ENCODE measurements around the gene TBX15. TPM values are rescaled to one million over a fixed set of nuclear protein-coding genes. Genes with fewer than 3 reads are reported as not detected.

The TBX15 gene
- total RNA-seq, 1 experiment from 2014 or later, result 63.1 TPM

DNA sequence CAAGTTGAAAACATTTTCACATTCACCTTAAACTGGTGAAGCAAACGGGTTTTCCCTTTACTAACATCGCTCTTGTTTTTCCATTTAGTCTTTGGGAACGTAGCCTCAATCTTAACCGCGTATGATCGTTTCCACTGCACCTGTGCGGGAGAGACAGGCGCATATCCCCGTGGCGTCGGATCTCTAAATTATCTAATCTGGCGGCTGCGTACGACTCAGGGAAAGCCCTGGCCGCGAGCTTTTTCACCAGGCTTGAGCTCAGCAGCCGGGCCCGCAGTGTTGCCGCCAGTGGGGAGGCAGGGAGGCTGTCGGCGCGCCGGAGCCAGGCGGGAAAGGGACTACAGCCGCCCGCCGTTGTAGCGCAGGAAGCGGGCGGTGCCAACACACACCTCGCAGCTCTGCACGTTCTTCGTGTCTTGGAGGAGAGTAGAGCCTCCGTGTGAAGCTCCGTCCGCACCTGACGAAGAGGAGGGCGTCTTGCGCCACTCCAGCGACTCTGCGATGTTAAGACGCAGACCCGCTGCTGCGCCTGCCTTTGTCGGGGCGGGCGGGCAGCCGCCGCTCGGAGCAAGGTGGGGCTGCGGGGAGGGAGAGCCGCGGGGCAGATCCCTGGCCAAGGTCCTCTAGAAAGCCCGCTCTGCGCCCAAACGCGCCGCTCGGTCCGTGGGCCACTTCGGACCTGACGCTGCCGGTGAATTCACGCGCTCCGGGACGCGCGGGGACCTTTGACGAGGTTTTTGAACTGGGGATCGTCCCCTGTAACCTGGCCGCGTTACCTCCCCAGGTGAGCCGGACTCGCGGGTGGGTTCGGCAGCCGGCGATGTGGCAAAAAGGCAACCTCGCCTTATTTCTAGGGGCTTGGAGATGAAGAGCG, 18.5 kb upstream of the TBX15 start:
- Histone ChIP-seq H3K4me3 (no peak overlapping the region), H3K27me3 (no peaks in the 10 kb centered on the region), H3K27ac (no peak overlapping the region), H3K9me3 (replicated peaks) (no peaks in the 10 kb centered on the region), H3K4me1 (peaks cover 11% of the 10 kb centered on the region), H3K36me3 (no peaks in the 10 kb centered on the region)
- DNase-seq, result no peak

DNA sequence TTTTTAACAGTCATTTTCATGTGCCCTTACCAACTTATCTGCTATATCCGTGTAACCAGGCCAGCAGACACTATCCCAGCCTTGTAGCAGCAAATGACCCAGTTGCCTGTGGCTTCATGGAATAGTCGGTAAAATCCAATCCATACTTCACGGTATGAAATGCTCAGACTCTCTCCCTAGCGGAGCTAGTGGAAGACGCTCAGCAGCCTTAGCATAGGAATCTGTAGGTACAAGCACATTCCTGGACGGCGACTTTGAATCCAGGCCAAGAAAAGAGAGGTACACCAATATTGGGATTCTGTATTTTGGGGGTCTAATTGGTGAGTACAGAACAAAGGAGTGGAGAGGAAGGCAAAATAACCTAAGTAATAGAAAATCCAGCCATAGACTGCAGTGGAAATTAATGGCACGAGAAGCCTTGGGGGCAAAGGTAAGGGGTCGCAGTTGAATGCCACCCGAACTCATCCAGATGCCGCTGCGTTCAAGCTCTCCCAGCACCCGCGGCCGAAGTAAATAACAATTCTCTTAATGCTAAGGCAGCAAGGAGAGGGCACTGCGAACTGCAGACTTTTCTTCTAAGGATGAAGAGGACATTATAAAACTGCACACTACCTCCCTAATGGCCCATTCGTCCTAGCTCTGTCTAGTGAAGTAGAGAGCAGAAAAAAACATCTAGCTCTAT, 17.7 kb upstream of the TBX15 start:
- H3K9me3 ChIP-seq (replicated peaks), result no peaks in the 10 kb centered on the region
- no peak overlapping the region for H3K4me3 ChIP-seq
- no peaks in the 10 kb centered on the region for H3K36me3 ChIP-seq
- no peaks in the 10 kb centered on the region for H3K27me3 ChIP-seq
- no peak for DNase-seq
- H3K27ac ChIP-seq, result no peak overlapping the region
- H3K4me1 ChIP-seq, result peaks cover 11% of the 10 kb centered on the region

DNA sequence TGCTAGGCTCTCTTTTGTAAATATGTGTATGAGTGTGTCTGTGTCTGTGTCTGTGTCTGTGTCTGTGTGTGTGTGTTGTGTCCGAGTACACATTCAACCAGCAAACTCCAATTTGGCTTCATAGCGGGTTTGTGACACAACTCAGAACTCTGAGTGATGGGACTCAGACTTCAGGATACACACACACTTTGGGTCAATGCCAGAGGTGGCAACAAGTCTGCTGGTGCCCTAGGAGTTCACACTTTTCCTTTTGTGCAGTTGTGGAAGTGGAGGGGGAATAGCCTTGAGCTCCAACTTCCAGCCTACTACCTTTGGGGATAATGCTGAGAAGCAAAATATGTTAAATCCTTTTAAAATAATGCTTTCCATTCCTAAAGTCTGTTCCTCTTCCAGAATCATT, 16.6 kb upstream of the TBX15 start:
- H3K4me3 ChIP-seq, result no peak overlapping the region
- no peak overlapping the region for H3K27ac ChIP-seq
- no peak for DNase-seq
- H3K9me3 ChIP-seq (replicated peaks), result no peaks in the 10 kb centered on the region
- peaks cover 6% of the 10 kb centered on the region for H3K4me1 ChIP-seq
- H3K27me3 ChIP-seq, result no peaks in the 10 kb centered on the region
- no peaks in the 10 kb centered on the region for H3K36me3 ChIP-seq

DNA sequence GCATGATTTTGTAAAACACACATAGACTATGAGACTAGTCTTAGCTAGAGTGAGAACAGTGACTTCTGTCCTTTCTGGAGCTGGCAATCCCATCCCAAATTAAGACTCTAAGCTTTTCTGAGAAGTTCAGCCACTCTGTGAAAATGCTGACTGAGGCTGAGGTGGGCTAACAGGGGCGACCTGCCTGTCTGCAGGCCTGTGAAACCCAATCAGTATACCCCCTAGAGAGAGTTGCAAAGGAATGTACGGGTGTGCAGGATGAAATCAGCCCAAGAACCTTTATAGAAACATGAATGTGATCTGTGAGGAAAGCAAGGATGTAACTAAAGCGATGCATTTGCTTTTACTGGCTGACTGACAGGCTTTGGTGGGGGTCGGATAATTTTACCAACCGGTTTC, 16.0 kb upstream of the TBX15 start:
- no peaks in the 10 kb centered on the region for H3K9me3 ChIP-seq (replicated peaks)

DNA sequence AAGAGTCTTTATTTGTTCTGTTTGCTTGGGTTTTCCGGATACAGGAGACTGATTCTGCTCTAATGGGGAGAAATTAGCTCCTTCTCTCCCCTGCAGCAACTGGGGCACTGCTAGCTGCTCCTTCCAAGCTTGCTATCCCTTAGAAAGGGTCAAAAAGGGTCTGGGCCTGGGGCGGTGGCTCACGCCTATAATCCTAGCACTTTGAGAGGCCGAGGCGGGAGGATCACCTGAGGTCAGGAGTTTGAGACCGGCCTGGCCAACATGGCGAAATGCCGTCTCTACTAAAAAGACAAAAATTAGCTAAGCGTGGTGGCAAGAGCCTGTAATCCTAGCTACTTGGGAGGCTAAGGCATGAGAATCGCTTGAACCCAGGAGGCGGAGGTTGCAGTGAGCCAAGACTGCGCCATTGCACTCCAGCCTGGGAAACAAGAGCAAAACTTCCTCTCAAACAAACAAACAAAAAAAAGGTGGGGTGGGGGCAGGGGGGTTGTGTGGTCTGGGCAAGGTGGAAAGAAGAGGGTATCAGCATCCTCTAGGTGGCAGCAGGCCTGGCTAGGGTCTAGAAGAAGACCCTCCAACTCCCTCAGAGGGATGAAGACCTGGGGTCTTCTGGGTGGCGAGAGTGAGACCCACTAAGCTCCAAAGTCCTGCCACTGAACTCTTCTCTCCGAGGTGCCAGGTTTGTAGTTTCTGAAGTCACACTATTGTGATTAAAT, 15.4 kb upstream of the TBX15 start:
- Histone ChIP-seq H3K27ac (no peak overlapping the region), H3K36me3 (no peaks in the 10 kb centered on the region), H3K4me1 (no peaks in the 10 kb centered on the region), H3K27me3 (no peaks in the 10 kb centered on the region), H3K4me3 (no peak overlapping the region), H3K9me3 (replicated peaks) (no peaks in the 10 kb centered on the region)
- DNase-seq, result no peak

More for the DNA sequence above, 16.0 kb upstream of the TBX15 start:
- Histone ChIP-seq H3K36me3 (no peaks in the 10 kb centered on the region), H3K27ac (no peak overlapping the region), H3K4me3 (no peak overlapping the region), H3K27me3 (no peaks in the 10 kb centered on the region), H3K4me1 (no peaks in the 10 kb centered on the region)
- no peak for DNase-seq

DNA sequence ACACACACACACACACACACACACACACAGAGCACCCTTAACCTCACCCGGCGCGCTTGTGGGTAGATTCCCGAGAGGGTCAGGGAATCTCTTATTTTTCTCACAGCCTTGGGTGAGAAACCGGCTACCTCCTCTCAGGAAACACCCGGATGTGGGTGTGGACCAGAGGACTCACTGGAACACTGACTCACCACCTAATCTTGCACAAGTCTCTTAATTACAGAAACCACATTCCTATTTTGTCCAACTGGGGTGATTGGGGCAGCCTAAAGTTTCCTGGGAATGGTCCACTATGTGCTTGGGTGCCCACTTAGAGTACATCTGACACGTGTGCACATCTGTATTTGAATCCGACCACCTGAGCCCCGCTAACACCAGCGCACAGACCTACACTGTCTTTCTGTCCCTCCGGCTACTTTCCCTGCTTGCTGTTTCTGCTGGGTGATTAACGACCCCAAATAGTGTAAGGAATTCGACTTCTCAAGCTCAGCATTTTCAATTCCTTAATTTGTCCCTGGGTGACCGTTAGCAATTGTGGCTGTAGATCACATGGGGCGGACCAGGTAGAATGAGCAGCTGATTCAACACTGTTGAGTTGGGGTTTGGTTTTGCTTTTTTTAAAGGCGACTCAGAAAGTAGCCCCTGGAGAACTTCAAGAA, 14.0 kb upstream of the TBX15 start:
- Histone ChIP-seq H3K9me3 (replicated peaks) (no peaks in the 10 kb centered on the region), H3K4me3 (no peak overlapping the region), H3K36me3 (no peaks in the 10 kb centered on the region), H3K4me1 (no peaks in the 10 kb centered on the region), H3K27me3 (no peaks in the 10 kb centered on the region), H3K27ac (no peak overlapping the region)
- no peak for DNase-seq

DNA sequence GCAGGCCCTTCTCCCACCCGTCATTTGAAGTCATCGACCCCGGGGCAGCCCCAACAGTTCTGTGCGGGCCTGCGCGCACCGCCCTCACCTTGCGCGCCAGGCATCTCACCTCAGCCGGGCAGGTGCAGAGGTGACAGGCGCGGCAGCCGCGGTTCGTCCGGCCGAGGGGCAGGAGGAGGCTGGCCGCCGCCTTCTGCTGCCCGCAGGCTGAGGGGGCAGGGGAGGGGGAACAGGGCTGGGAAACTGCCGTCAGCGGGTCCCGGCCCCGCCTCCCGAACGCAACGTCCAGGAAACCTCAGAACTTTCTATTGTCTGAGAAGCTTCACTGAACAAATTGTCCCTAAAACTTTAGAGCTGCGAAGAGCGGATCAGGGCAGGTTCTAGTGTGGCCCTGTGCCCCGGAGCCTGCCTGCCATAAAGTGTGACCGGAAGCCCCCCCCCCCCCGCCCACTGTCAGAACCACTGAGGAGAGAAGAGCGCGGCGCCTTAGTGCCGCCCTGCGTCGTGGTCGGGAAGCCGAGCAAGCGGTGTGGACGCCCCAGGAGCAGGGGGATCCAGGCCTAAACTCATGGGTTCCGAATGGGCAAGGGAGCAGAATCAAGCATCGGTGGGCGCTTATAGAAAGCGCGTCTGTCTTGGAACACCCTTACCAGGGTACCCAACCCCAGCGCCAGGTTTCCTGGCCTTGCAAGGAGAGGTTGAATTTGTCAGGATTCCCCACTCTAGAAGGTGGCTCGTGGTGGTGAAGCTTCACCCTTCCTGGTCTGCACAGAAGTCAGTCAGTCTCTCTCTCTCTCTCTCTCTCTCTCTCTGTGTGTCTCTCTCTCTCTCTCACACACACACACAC, 13.3 kb upstream of the TBX15 start:
- Histone ChIP-seq H3K27me3 (no peaks in the 10 kb centered on the region), H3K9me3 (replicated peaks) (no peaks in the 10 kb centered on the region), H3K4me3 (no peak overlapping the region), H3K27ac (no peak overlapping the region), H3K4me1 (no peaks in the 10 kb centered on the region), H3K36me3 (no peaks in the 10 kb centered on the region)
- DNase-seq, result no peak

DNA sequence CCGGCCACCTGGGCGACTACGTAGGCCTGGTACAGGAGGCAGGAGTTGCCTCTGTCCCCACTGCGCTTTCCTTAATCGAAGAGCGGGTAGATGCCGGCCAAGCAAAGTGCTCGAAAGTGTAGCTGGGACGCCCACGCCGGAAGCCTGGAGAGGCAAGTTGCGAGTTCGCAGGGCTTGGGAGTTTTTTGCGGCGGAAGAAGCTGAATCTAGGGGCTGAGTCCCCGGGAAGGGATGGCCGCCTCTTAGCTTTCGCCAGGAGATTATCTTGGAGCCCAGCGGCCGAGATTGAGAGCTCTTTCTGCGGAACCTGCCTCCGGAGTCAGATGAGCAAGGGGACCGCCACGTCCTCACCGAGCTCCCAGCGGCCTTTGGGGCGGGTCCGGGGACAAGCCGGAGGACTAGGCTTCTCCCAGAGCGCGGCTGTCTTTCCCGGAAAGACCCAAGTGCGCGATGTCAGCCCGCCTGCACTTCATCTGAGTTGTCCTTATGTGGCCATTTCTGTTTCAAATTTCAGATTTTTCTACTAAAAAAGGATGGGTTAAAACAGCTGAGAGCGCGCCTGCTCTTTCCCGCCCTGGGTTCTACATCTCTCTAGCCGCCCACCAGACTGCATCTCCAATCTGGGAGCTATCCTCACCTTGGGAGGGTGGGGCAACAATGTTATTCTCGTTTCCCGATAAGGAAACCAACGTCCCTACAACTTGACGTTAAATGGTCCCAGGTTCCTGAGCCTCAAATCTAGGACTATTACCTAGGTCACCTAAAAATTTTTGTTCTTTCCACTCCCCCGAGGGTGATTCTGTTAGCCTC, 12.4 kb upstream of the TBX15 start:
- no peaks in the 10 kb centered on the region for H3K9me3 ChIP-seq (replicated peaks)
- no peak overlapping the region for H3K4me3 ChIP-seq
- no peak overlapping the region for H3K27ac ChIP-seq
- DNase-seq, result no peak
- no peaks in the 10 kb centered on the region for H3K27me3 ChIP-seq
- no peaks in the 10 kb centered on the region for H3K36me3 ChIP-seq
- H3K4me1 ChIP-seq, result no peaks in the 10 kb centered on the region

DNA sequence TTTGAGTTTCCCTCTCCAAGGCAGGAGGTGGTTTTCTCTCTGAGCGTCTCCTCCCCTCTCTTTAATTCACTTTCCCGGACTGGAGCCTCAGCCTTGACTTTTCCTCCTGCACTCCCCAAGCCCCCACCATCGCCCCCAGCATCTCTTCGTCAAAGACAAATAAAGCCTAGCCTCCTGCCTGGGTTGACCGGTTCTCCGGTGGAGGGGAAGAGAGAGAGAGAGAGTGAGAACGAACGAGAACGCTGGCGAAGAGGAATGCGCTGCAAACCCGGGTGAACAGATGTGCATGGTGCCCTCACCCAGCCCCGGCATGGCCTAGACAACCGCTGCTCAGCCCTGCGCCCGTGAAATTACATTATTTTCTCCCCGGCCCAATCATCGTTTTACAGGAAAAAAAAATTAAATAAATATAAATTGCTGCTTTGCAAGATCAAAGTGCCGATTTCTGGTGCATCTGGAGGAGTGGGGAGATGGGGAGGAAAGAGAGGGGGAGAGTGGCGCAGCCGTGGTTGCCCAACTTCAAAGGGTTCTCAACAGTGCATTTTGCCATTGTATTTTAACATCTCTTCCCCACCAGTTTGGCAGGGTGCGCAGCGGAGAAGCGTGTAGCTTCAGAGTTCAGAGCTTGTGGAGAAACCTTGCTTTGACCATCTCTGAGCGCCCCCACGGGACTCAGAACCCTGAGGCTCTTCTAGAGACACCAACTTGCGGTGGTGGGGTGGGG, 11.4 kb upstream of the TBX15 start:
- no peaks in the 10 kb centered on the region for H3K27me3 ChIP-seq
- no peak overlapping the region for H3K4me3 ChIP-seq
- H3K4me1 ChIP-seq, result no peaks in the 10 kb centered on the region
- H3K36me3 ChIP-seq, result no peaks in the 10 kb centered on the region
- no peak overlapping the region for H3K27ac ChIP-seq
- H3K9me3 ChIP-seq (replicated peaks), result no peaks in the 10 kb centered on the region
- no peak for DNase-seq

DNA sequence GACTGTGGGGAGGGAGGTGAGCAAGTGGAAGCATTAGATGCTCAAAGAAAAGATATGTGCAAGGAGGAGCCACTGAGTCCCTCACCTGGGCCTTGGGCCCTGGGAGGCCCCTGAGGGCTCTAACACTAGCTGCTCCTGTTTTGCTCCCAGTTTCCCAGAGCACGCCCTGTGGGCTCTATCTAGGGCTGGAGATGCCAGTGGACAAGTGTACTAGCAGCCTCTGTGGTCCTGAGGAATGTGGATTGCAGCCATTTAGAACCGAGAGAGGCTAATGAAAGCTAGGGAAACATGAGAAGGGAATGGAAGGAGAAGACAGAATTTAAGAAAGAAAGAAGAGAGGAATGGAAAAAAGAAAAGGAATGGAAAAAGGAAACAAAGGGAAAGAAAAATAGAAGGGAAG, 10.0 kb upstream of the TBX15 start:
- H3K9me3 ChIP-seq (replicated peaks), result no peaks in the 10 kb centered on the region
- no peak for DNase-seq
- no peaks in the 10 kb centered on the region for H3K36me3 ChIP-seq
- no peak overlapping the region for H3K4me3 ChIP-seq
- no peaks in the 10 kb centered on the region for H3K4me1 ChIP-seq
- no peaks in the 10 kb centered on the region for H3K27me3 ChIP-seq
- no peak overlapping the region for H3K27ac ChIP-seq

DNA sequence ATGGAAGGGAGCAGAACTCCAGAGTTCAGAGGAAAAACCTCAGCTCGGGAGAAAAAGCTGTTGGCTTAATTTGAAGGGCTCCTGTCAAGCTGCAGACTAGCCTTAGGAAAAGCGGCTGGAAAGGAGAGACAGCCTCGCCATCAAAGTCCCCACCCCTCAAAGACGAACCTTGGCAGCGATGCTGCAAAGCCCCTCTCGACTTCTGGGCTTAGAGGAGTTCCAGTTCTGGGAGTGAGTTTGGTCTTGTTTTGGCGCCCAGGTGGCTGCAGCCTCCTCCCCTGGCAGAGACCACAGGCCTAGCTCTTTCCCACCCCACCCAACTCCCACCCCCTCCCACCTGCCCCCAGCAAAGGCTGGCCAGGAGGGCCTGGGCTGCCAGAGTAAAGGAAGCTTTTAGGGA, 9.1 kb upstream of the TBX15 start:
- H3K27ac ChIP-seq, result no peak overlapping the region
- H3K27me3 ChIP-seq, result no peaks in the 10 kb centered on the region
- no peak overlapping the region for H3K4me3 ChIP-seq
- no peak for DNase-seq
- no peaks in the 10 kb centered on the region for H3K9me3 ChIP-seq (replicated peaks)
- H3K4me1 ChIP-seq, result no peaks in the 10 kb centered on the region
- H3K36me3 ChIP-seq, result no peaks in the 10 kb centered on the region

DNA sequence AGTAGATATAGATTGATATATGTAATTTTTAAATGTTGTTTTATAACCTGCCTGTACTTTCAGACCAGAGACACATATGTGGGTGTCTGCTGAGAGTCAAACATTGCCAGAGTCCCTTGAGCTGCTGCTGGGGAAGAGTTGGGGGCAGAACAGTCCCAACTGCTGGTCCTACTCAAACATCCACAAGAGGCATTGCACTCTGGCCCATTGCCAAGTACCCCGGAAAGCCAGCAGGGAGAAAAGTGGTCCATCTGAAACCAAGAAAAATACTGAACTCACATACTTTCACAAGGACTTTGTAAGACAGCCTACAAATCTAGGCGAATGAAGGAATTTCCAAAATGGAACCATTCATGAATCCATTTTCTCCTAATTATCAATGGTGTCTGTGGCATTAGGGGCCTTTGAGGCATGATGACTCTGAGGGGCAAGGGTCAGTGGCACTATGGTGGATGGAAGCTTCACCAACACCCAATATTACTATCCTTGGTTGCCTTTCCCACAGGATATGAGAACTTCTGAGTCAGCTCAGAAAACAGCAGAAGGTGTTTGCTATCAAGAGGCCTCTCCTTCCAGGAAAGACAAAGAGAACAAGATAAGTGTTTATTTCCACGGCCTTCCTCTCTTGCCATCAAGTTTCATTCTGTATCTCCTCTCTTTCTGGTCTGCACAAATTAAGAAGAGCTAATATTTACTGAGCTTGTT, 7.3 kb upstream of the TBX15 start:
- no peaks in the 10 kb centered on the region for H3K4me1 ChIP-seq
- H3K36me3 ChIP-seq, result no peaks in the 10 kb centered on the region
- H3K9me3 ChIP-seq (replicated peaks), result no peaks in the 10 kb centered on the region
- H3K4me3 ChIP-seq, result no peak overlapping the region
- no peak overlapping the region for H3K27ac ChIP-seq
- H3K27me3 ChIP-seq, result no peaks in the 10 kb centered on the region
- DNase-seq, result no peak

DNA sequence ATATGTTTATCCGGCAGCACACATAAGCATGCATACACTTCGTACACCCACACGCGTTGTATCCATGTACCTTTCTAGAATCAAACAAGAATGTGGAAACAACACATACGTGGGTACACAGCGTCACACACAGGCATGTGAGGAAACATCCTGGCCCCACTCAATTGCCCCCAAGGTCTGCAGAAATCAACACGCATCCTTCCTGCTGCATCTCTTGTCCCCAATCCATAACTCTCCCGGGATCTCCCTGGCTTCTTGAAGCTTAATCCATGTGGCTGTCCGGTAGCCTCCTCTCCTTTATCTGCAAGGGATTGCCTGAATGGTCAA, 5.5 kb upstream of the TBX15 start:
- Histone ChIP-seq H3K27ac (no peak overlapping the region), H3K4me3 (no peak overlapping the region), H3K4me1 (no peaks in the 10 kb centered on the region), H3K27me3 (no peaks in the 10 kb centered on the region), H3K36me3 (no peaks in the 10 kb centered on the region), H3K9me3 (replicated peaks) (no peaks in the 10 kb centered on the region)
- DNase-seq, result no peak
